ENCODE data around the gene GDF10.

GRCh38 chr10:47356708-47357107 lies 56.7 kb downstream of the GDF10 start:
- TF ChIP-seq, protein P1, sequence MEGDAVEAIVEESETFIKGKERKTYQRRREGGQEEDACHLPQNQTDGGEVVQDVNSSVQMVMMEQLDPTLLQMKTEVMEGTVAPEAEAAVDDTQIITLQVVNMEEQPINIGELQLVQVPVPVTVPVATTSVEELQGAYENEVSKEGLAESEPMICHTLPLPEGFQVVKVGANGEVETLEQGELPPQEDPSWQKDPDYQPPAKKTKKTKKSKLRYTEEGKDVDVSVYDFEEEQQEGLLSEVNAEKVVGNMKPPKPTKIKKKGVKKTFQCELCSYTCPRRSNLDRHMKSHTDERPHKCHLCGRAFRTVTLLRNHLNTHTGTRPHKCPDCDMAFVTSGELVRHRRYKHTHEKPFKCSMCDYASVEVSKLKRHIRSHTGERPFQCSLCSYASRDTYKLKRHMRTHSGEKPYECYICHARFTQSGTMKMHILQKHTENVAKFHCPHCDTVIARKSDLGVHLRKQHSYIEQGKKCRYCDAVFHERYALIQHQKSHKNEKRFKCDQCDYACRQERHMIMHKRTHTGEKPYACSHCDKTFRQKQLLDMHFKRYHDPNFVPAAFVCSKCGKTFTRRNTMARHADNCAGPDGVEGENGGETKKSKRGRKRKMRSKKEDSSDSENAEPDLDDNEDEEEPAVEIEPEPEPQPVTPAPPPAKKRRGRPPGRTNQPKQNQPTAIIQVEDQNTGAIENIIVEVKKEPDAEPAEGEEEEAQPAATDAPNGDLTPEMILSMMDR (IDR thresholded peaks at IDR 0.05; ENCODE audit: extremely low read depth in 1 of 2, insufficient read depth in 1 of 2, low read depth in 1 of 2, low read length in 2 of 2), result no peak
- no peak for TF ChIP-seq JUN (IDR thresholded peaks at IDR 0.05; ENCODE audit: borderline replicate concordance, insufficient read depth, insufficient read length, low read depth)
- TF ChIP-seq POLR2AphosphoS5 (IDR thresholded peaks at IDR 0.05; ENCODE audit: insufficient read depth, low read depth, low read length), result no peak
- no peak for TF ChIP-seq POLR2A (IDR thresholded peaks at IDR 0.05; ENCODE audit: low read depth, low read length)
- TF ChIP-seq EZH2 (IDR thresholded peaks at IDR 0.05; ENCODE audit: borderline replicate concordance, low read depth, low read length, severe bottlenecking), result no peak
- TF ChIP-seq FOS (IDR thresholded peaks at IDR 0.05; ENCODE audit: borderline replicate concordance, insufficient read depth, low read length), result no peak
- TF ChIP-seq MYC (IDR thresholded peaks at IDR 0.05; ENCODE audit: low read depth, low read length), result no peak
